ENCODE measurements around the gene UBQLNL. TPM values are rescaled to one million over a fixed set of nuclear protein-coding genes. Genes with fewer than 3 reads are reported as not detected.

The UBQLNL gene
- polyA plus RNA-seq, 2 donors, result 0.15 to 0.49 TPM

DNA sequence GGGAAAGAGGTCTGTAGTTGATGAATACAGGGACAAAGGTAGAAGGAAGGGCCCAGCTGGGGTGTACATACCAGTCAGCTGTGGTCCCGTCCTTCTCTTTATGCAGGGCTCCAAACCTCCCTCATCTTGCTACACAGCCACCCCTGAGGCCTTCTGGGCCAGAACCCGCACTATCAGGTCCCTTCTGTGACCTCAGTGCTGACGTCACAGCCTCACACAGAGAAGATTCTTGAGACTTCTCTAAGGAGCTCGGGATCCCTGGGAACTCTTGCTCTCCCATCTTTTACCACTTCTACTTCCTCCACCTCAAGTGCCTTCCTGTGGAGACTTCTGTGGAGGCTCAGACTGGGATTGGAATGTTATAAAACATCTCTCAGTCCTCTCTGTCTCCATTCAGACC, 6.7 kb downstream of the UBQLNL start, which contains the start of gene UBQLN3:
UBQLN3 (minus strand) TSS at position 155 of the 400 bp plus-strand sequence. CDS start 399 bp downstream, outside the sequence.
- Histone ChIP-seq H3K4me3 (ENCODE audit: low read depth in 1 of 2, low read length in 2 of 2) (no peak within 1 kb of the TSS), H3K27me3 (ENCODE audit: control insufficient read depth in 1 of 2, insufficient read depth in 2 of 2, low read length in 2 of 2) (no peaks in the 10 kb centered on the region), H3K36me3 (ENCODE audit: control insufficient read depth in 2 of 2, insufficient read depth in 2 of 2, low read length in 1 of 2) (no peaks in the 10 kb centered on the region), H3K27ac (ENCODE audit: low read depth in 2 of 2, low read length in 1 of 2) (no peak within 1 kb of the TSS), H3K9me3 (ENCODE audit: control insufficient read depth in 2 of 2, insufficient read depth in 1 of 2, low read depth in 1 of 2, low read length in 1 of 2) (peaks cover 0 to 2% of the 10 kb centered on the region in 2 donors), H3K4me1 (ENCODE audit: control insufficient read depth in 2 of 2, insufficient read depth in 2 of 2, low read length in 1 of 2) (no peaks in the 10 kb centered on the region)
- WGBS, 2 donors, result 68 to 83% methylated on average over 4 of the region's 4 CpGs

DNA sequence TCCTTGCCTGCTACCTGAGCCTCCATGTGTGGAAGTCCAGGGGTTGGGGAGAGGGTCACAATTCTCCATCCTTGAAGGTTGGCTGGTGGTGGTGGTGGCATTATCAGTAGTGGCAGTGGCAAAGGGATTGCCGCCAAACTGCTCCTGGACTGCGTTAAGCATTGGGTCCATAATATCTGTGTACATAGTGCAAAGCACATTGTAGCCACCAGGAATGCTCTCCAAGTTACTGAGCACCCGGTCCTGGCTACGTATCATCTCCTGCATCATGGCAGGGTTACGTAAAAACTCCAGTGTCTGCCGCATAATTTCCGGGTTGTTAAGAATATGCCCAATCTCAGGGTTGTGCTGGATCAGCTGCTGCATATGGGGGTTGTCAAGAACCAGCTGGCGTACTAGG, 7.9 kb downstream of the UBQLNL start:
- Histone ChIP-seq H3K4me3 (ENCODE audit: low read depth in 1 of 2, low read length in 2 of 2) (no peak overlapping the region), H3K27ac (ENCODE audit: low read depth in 2 of 2, low read length in 1 of 2) (no peak overlapping the region)

DNA sequence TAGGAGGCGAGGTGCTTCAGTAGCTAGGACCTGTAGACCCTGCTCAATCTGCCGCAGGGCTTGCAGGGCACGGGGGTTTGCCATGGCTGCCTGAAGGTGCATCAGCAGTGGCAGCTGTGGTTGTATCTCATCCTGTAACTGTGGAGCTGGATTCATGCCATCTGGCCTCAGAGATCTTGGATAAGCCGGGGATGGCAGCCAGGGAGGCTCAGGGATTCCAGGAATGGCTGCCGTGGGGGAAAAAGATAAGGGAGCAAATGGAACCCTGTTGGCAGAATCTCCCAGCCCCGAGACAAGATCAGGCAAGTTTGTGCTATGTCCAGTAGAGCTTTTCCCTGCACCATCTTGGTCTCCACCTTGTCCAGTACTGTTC, 8.6 kb downstream of the UBQLNL start:
- Histone ChIP-seq H3K4me1 (ENCODE audit: control insufficient read depth in 2 of 2, insufficient read depth in 2 of 2, low read length in 1 of 2) (no peaks in the 10 kb centered on the region), H3K27me3 (ENCODE audit: control insufficient read depth in 1 of 2, insufficient read depth in 2 of 2, low read length in 2 of 2) (no peaks in the 10 kb centered on the region), H3K4me3 (ENCODE audit: low read depth in 1 of 2, low read length in 2 of 2) (no peak overlapping the region), H3K9me3 (ENCODE audit: control insufficient read depth in 2 of 2, insufficient read depth in 1 of 2, low read depth in 1 of 2, low read length in 1 of 2) (peaks cover 0 to 2% of the 10 kb centered on the region in 2 donors), H3K36me3 (ENCODE audit: control insufficient read depth in 2 of 2, insufficient read depth in 2 of 2, low read length in 1 of 2) (no peaks in the 10 kb centered on the region), H3K27ac (ENCODE audit: low read depth in 2 of 2, low read length in 1 of 2) (no peak overlapping the region)
- 69 to 74% methylated on average over 6 of the region's 6 CpGs for WGBS, 2 donors

More for the DNA sequence above, 7.9 kb downstream of the UBQLNL start:
- no peaks in the 10 kb centered on the region for H3K36me3 ChIP-seq (ENCODE audit: control insufficient read depth in 2 of 2, insufficient read depth in 2 of 2, low read length in 1 of 2)
- no peaks in the 10 kb centered on the region for H3K4me1 ChIP-seq (ENCODE audit: control insufficient read depth in 2 of 2, insufficient read depth in 2 of 2, low read length in 1 of 2)
- no peaks in the 10 kb centered on the region for H3K27me3 ChIP-seq (ENCODE audit: control insufficient read depth in 1 of 2, insufficient read depth in 2 of 2, low read length in 2 of 2)
- 92% methylated on average over 8 of the region's 8 CpGs for WGBS, 2 donors
- peaks cover 0 to 2% of the 10 kb centered on the region in 2 donors for H3K9me3 ChIP-seq (ENCODE audit: control insufficient read depth in 2 of 2, insufficient read depth in 1 of 2, low read depth in 1 of 2, low read length in 1 of 2)

DNA sequence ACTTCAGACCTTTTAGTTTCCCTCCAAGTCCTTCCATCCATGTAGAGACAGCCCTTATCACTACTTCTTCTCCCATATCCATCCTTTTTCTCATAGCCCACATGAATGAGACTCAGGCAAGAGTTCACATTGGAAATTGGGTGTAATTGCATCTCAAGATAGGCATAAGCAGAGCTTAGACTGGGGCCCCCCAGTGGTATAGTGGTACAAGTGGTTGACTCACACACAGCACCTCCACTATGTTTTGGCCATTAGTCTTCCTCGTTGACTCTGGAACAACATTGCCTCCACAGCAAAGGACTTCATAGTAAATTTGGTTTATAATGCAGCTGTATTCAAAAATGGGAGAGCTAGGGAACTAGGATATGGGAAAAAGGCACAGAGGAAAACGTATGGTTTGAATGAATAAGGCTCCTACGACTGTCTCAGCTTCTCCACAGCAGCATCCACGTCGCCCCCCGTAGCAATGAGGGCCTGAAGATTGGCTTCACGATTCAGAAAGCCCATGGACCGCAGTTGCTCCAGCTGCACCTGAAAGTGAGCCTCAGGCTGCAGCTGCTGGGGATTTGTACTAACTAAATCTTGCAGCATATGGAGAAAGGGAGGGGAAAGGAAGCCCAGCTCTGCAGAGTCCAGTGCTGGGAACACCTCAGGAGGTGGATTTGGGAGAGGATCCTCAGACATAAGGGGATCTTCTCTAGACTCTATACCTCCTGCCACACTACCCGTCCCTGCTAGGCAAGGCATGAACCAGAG, 9.1 kb downstream of the UBQLNL start:
- no peaks in the 10 kb centered on the region for H3K36me3 ChIP-seq (ENCODE audit: control insufficient read depth in 2 of 2, insufficient read depth in 2 of 2, low read length in 1 of 2)
- no peak overlapping the region for H3K27ac ChIP-seq (ENCODE audit: low read depth in 2 of 2, low read length in 1 of 2)
- H3K4me1 ChIP-seq (ENCODE audit: control insufficient read depth in 2 of 2, insufficient read depth in 2 of 2, low read length in 1 of 2), result no peaks in the 10 kb centered on the region
- H3K4me3 ChIP-seq (ENCODE audit: low read depth in 1 of 2, low read length in 2 of 2), result no peak overlapping the region
- no peaks in the 10 kb centered on the region for H3K27me3 ChIP-seq (ENCODE audit: control insufficient read depth in 1 of 2, insufficient read depth in 2 of 2, low read length in 2 of 2)
- peaks cover 0 to 2% of the 10 kb centered on the region in 2 donors for H3K9me3 ChIP-seq (ENCODE audit: control insufficient read depth in 2 of 2, insufficient read depth in 1 of 2, low read depth in 1 of 2, low read length in 1 of 2)
- WGBS, 2 donors, result 80 to 81% methylated on average over 9 of the region's 9 CpGs

- 87 to 88% methylated on average over 9 of the region's 9 CpGs for WGBS, 2 donors
Observed at GRCh38 chr11:5505363-5506048, 11.0 kb downstream of the UBQLNL start.

GRCh38 chr11:5504403-5504921, 12.0 kb downstream of the UBQLNL start:
- H3K36me3 ChIP-seq (ENCODE audit: control insufficient read depth in 2 of 2, insufficient read depth in 2 of 2, low read length in 1 of 2), result no peaks in the 10 kb centered on the region
- 69 to 71% methylated on average over 2 of the region's 2 CpGs for WGBS, 2 donors

More at GRCh38 chr11:5505363-5506048, 11.0 kb downstream of the UBQLNL start:
- H3K4me1 ChIP-seq (ENCODE audit: control insufficient read depth in 2 of 2, insufficient read depth in 2 of 2, low read length in 1 of 2), result no peaks in the 10 kb centered on the region
- no peak overlapping the region for H3K4me3 ChIP-seq (ENCODE audit: low read depth in 1 of 2, low read length in 2 of 2)
- H3K9me3 ChIP-seq (ENCODE audit: control insufficient read depth in 2 of 2, insufficient read depth in 1 of 2, low read depth in 1 of 2, low read length in 1 of 2), result peaks cover 0 to 2% of the 10 kb centered on the region in 2 donors
- no peaks in the 10 kb centered on the region for H3K36me3 ChIP-seq (ENCODE audit: control insufficient read depth in 2 of 2, insufficient read depth in 2 of 2, low read length in 1 of 2)
- H3K27ac ChIP-seq (ENCODE audit: low read depth in 2 of 2, low read length in 1 of 2), result no peak overlapping the region
- H3K27me3 ChIP-seq (ENCODE audit: control insufficient read depth in 1 of 2, insufficient read depth in 2 of 2, low read length in 2 of 2), result no peaks in the 10 kb centered on the region

DNA sequence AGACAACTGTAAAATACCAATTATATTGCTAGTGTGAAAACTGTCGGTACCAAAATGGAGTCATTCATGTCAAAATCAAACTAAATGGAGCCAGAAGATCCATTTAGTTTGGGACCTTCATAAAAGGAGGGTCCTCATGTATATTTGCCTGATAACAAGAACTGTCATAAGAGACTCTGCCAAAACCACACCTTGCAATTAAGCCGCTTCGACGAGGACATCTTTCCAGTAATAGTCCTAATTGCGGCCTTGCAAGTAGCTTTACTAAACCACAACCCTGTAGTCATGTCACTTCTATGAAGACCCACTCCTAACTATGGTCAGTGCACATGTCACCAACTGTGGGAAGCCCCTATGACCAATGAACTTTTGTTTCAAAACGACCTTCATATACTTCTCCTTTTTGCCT, 16.1 kb downstream of the UBQLNL start:
- Histone ChIP-seq H3K9me3 (ENCODE audit: control insufficient read depth in 2 of 2, insufficient read depth in 1 of 2, low read depth in 1 of 2, low read length in 1 of 2) (no peaks in the 10 kb centered on the region), H3K4me3 (ENCODE audit: low read depth in 1 of 2, low read length in 2 of 2) (no peak overlapping the region), H3K36me3 (ENCODE audit: control insufficient read depth in 2 of 2, insufficient read depth in 2 of 2, low read length in 1 of 2) (no peaks in the 10 kb centered on the region), H3K27ac (ENCODE audit: low read depth in 2 of 2, low read length in 1 of 2) (no peak overlapping the region), H3K4me1 (ENCODE audit: control insufficient read depth in 2 of 2, insufficient read depth in 2 of 2, low read length in 1 of 2) (no peaks in the 10 kb centered on the region), H3K27me3 (ENCODE audit: control insufficient read depth in 1 of 2, insufficient read depth in 2 of 2, low read length in 2 of 2) (no peaks in the 10 kb centered on the region)
- 79 to 83% methylated on average over 6 of the region's 6 CpGs for WGBS, 2 donors

More at GRCh38 chr11:5504403-5504921, 12.0 kb downstream of the UBQLNL start:
- Histone ChIP-seq H3K4me3 (ENCODE audit: low read depth in 1 of 2, low read length in 2 of 2) (no peak overlapping the region), H3K4me1 (ENCODE audit: control insufficient read depth in 2 of 2, insufficient read depth in 2 of 2, low read length in 1 of 2) (no peaks in the 10 kb centered on the region), H3K9me3 (ENCODE audit: control insufficient read depth in 2 of 2, insufficient read depth in 1 of 2, low read depth in 1 of 2, low read length in 1 of 2) (peaks cover 0 to 2% of the 10 kb centered on the region in 2 donors), H3K27me3 (ENCODE audit: control insufficient read depth in 1 of 2, insufficient read depth in 2 of 2, low read length in 2 of 2) (no peaks in the 10 kb centered on the region), H3K27ac (ENCODE audit: low read depth in 2 of 2, low read length in 1 of 2) (no peak overlapping the region)

DNA sequence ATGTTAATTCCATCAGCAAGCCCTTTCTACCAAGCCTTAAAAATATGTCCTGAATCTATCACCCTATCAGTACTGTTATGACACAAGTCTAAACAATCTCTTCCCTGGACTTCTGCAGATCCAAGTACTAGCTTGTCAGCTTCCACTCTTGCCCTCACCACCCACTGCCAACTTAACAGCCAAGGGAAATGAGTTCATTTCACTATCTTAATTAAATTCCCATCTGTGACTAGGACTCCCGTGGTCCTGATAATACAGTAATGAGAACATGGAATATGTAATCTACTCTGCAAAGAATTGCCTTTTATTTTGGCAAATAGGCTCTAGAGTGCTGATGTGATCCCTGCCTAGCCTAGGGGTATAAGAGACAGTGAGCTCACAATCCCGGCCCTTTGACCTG, 16.8 kb downstream of the UBQLNL start:
- H3K27ac ChIP-seq (ENCODE audit: low read depth in 2 of 2, low read length in 1 of 2), result no peak overlapping the region
- no peaks in the 10 kb centered on the region for H3K9me3 ChIP-seq (ENCODE audit: control insufficient read depth in 2 of 2, insufficient read depth in 1 of 2, low read depth in 1 of 2, low read length in 1 of 2)
- 69 to 72% methylated on average over 2 of the region's 2 CpGs for WGBS, 2 donors
- no peaks in the 10 kb centered on the region for H3K4me1 ChIP-seq (ENCODE audit: control insufficient read depth in 2 of 2, insufficient read depth in 2 of 2, low read length in 1 of 2)
- H3K4me3 ChIP-seq (ENCODE audit: low read depth in 1 of 2, low read length in 2 of 2), result no peak overlapping the region
- no peaks in the 10 kb centered on the region for H3K36me3 ChIP-seq (ENCODE audit: control insufficient read depth in 2 of 2, insufficient read depth in 2 of 2, low read length in 1 of 2)
- H3K27me3 ChIP-seq (ENCODE audit: control insufficient read depth in 1 of 2, insufficient read depth in 2 of 2, low read length in 2 of 2), result no peaks in the 10 kb centered on the region

GRCh38 chr11:5489576-5490357, 26.7 kb downstream of the UBQLNL start:
- no peaks in the 10 kb centered on the region for H3K4me1 ChIP-seq (ENCODE audit: control insufficient read depth in 2 of 2, insufficient read depth in 2 of 2, low read length in 1 of 2)
- H3K4me3 ChIP-seq (ENCODE audit: low read depth in 1 of 2, low read length in 2 of 2), result no peak overlapping the region
- H3K36me3 ChIP-seq (ENCODE audit: control insufficient read depth in 2 of 2, insufficient read depth in 2 of 2, low read length in 1 of 2), result no peaks in the 10 kb centered on the region
- H3K27ac ChIP-seq (ENCODE audit: low read depth in 2 of 2, low read length in 1 of 2), result no peak overlapping the region
- WGBS, 2 donors, result 50 to 53% methylated on average over 5 of the region's 5 CpGs
- no peaks in the 10 kb centered on the region for H3K9me3 ChIP-seq (ENCODE audit: control insufficient read depth in 2 of 2, insufficient read depth in 1 of 2, low read depth in 1 of 2, low read length in 1 of 2)
- no peaks in the 10 kb centered on the region for H3K27me3 ChIP-seq (ENCODE audit: control insufficient read depth in 1 of 2, insufficient read depth in 2 of 2, low read length in 2 of 2)
